ENCODE data around the gene ZNF334.

Gene ZNF334

DNA sequence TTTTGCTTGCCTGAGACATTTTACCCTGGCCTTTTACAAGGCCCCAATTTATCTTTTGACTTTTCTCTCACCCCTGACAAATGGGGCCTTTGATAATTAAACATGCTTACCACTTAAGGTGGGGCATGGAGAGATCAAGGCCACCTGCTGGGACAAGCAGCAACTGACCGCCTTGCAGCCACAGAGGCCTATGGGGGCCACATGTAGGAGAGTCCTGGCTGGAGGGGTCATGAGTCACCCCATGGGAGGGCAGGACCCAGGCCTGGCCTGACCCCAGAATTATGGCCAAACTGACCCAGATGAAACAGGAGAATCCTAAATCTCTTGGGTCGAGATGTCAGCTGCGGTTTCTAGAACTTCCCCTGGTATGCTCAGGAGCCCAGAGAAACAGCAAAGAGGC, 45.6 kb upstream of the ZNF334 start:
- Histone ChIP-seq H3K79me2 (ENCODE audit: insufficient read depth, low read depth) (no peaks in the 10 kb centered on the region), H2AFZ (ENCODE audit: low read depth) (no peak overlapping the region), H3K4me3 (IDR thresholded peaks at IDR 0.05; ENCODE audit: insufficient read depth, low read depth, low read length) (no peak overlapping the region), H3K27ac (no peak overlapping the region), H3K9ac (no peak overlapping the region), H3K4me2 (no peak overlapping the region), H3K4me1 (ENCODE audit: low read depth, poor library complexity, severe bottlenecking) (peaks cover 17% of the 10 kb centered on the region), H4K20me1 (ENCODE audit: insufficient read depth) (no peaks in the 10 kb centered on the region), H3K36me3 (ENCODE audit: insufficient read depth) (no peaks in the 10 kb centered on the region), H3K27me3 (ENCODE audit: insufficient read depth, low read depth) (no peaks in the 10 kb centered on the region)
- TF ChIP-seq, protein P1, sequence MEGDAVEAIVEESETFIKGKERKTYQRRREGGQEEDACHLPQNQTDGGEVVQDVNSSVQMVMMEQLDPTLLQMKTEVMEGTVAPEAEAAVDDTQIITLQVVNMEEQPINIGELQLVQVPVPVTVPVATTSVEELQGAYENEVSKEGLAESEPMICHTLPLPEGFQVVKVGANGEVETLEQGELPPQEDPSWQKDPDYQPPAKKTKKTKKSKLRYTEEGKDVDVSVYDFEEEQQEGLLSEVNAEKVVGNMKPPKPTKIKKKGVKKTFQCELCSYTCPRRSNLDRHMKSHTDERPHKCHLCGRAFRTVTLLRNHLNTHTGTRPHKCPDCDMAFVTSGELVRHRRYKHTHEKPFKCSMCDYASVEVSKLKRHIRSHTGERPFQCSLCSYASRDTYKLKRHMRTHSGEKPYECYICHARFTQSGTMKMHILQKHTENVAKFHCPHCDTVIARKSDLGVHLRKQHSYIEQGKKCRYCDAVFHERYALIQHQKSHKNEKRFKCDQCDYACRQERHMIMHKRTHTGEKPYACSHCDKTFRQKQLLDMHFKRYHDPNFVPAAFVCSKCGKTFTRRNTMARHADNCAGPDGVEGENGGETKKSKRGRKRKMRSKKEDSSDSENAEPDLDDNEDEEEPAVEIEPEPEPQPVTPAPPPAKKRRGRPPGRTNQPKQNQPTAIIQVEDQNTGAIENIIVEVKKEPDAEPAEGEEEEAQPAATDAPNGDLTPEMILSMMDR (conservative IDR thresholded peaks at IDR 0.05; ENCODE audit: low read depth, low read length), result no peak

DNA sequence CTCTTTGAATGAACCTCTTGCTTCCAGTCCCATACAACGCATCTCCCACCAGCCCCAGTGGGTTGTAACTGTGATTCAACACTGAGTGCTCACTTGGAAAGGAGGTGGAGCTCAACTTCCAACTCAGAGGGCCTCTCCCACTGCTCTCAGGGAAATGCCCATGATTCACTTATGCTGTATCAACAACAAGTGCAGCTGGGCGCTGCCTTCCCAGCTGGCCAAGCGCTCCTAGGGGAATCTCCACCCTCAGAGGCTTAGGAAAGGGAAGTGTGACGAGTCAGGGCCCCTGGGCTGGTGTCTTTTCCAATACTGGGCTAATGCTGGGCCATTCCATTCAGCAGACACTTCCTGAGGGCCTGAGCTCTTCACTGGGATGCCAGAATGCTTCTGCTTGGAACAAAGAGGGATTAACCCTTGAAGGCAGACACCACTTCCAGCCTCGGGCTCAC, 45.2 kb upstream of the ZNF334 start:
- no peak overlapping the region for H3K4me3 ChIP-seq (IDR thresholded peaks at IDR 0.05; ENCODE audit: insufficient read depth, low read depth, low read length)
- H3K9ac ChIP-seq, result no peak overlapping the region
- H3K4me2 ChIP-seq, result no peak overlapping the region
- peaks cover 22% of the 10 kb centered on the region for H3K4me1 ChIP-seq (ENCODE audit: low read depth, poor library complexity, severe bottlenecking)
- no peaks in the 10 kb centered on the region for H3K79me2 ChIP-seq (ENCODE audit: insufficient read depth, low read depth)
- no peaks in the 10 kb centered on the region for H4K20me1 ChIP-seq (ENCODE audit: insufficient read depth)
- no peak overlapping the region for H3K27ac ChIP-seq
- no peak overlapping the region for H2AFZ ChIP-seq (ENCODE audit: low read depth)
- H3K36me3 ChIP-seq (ENCODE audit: insufficient read depth), result no peaks in the 10 kb centered on the region
- H3K27me3 ChIP-seq (ENCODE audit: insufficient read depth, low read depth), result no peaks in the 10 kb centered on the region
- TF ChIP-seq, protein P1 (conservative IDR thresholded peaks at IDR 0.05; ENCODE audit: low read depth, low read length), result no peak

DNA sequence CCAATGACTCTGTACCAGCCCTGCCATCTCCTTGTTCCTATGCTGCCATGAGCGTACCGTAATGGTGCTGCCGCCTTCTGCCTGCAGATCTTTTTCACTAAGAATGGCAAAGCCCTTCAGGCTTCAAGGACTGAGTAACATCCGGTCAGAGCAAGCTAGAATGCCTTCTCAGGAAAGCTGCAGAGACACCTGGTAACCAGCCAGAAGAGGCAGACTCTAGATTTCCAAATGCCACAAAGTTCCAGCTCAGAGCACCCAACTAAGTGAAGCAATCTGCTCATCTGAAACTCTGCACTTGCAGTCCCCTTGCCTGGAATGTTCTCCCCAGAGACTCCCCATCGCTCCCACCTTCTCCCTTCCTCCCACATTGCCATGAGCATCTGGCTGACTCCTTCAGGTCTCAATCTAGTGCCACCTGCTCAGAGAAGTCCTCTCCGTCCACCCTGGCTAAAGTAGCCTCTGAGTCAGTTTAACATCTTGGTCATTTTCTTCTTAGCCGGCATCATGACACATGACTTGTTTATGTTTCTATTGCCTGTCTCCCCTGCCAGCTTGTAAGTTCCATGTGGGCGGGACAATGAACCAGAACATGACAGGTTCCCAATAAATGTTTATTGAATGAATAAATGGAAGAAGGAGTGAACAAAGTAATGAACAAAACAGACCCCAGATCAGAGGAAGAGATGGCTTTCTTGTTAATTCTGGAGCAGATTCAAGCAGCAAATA, 44.0 kb upstream of the ZNF334 start:
- Histone ChIP-seq H3K4me1 (ENCODE audit: low read depth, poor library complexity, severe bottlenecking) (peaks cover 33% of the 10 kb centered on the region), H3K9ac (no peak overlapping the region), H3K4me2 (no peak overlapping the region), H3K4me3 (IDR thresholded peaks at IDR 0.05; ENCODE audit: insufficient read depth, low read depth, low read length) (no peak overlapping the region), H2AFZ (ENCODE audit: low read depth) (no peak overlapping the region), H3K27ac (no peak overlapping the region), H4K20me1 (ENCODE audit: insufficient read depth) (no peaks in the 10 kb centered on the region), H3K27me3 (ENCODE audit: insufficient read depth, low read depth) (no peaks in the 10 kb centered on the region), H3K79me2 (ENCODE audit: insufficient read depth, low read depth) (no peaks in the 10 kb centered on the region), H3K36me3 (ENCODE audit: insufficient read depth) (no peaks in the 10 kb centered on the region)
- TF ChIP-seq, protein P1 (conservative IDR thresholded peaks at IDR 0.05; ENCODE audit: low read depth, low read length), result no peak

DNA sequence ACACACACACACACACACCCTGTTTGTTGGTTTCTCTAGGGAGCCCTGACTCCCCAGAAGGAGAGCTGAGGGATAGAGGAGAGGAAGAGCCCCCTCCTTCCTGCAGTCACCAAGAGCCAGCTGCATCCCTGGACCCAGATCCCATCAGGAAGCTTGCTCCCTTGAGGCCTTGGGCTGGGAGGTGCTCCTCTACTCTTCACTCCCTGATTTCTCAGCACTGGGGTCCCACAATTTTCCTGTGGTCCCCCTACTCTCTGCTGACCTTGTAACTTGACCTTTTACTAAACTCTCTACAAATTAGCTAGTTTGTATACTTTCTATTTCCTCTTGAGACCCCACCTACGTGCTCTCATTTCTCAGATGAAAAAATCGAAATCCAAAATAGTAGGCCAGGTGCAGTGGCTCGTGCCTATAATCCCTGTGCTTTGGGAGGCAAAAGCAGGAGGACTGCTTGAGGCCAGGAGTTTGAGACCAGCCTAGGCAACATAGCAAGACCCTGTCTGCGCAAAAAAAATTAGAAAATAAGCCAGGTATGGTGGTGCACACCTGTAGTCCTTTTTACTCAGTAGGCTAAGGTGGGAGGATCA, 42.1 kb upstream of the ZNF334 start:
- Histone ChIP-seq H3K27me3 (ENCODE audit: insufficient read depth, low read depth) (no peaks in the 10 kb centered on the region), H4K20me1 (ENCODE audit: insufficient read depth) (no peaks in the 10 kb centered on the region), H3K4me1 (ENCODE audit: low read depth, poor library complexity, severe bottlenecking) (peaks cover 53% of the 10 kb centered on the region), H3K36me3 (ENCODE audit: insufficient read depth) (no peaks in the 10 kb centered on the region), H3K4me3 (IDR thresholded peaks at IDR 0.05; ENCODE audit: insufficient read depth, low read depth, low read length) (no peak overlapping the region), H3K27ac (no peak overlapping the region), H3K79me2 (ENCODE audit: insufficient read depth, low read depth) (no peaks in the 10 kb centered on the region), H3K9ac (no peak overlapping the region), H2AFZ (ENCODE audit: low read depth) (no peak overlapping the region), H3K4me2 (no peak overlapping the region)
- TF ChIP-seq, protein P1 (conservative IDR thresholded peaks at IDR 0.05; ENCODE audit: low read depth, low read length), result no peak
